Measurements from ENCODE around the gene ZNF597. TPM values are rescaled to one million over a fixed set of nuclear protein-coding genes. Genes with fewer than 3 reads are reported as not detected.

ZNF597 gene
- total RNA-seq, 3 donors from 2014 or later = 2.1 to 3.6 (median 2.8) TPM

DNA sequence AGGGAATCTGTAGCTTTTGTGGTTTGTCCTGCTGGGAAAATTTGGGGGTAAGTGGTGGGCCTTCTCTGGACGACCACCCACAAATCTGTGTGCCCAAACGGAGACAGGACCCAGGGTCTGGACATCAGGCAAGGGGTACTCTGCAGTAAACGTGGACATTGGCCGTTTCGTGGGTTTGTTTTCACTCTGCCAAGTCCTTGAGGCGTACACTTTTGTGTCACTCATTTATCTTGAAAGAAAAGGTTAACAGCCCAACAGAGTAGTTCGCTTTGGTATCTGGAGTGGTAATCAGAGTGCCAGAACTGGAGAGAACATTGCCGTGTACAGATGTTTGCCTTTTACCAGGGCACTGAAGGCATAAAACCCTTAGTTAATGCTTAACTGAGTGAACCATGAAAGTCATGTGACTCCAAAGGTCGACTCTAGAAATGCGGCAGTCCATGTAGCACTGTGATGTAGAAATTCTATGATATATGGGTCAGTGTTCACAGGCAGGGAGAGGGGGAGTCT is 15.6 kb upstream of the ZNF597 start:
- peaks cover 0 to 3% of the 10 kb centered on the region in 2 donors for H3K4me1 ChIP-seq
- no peaks in the 10 kb centered on the region for H3K36me3 ChIP-seq
- intact Hi-C loops (cut with DNase I; ENCODE audit: low total_unique reads) = no loop called here
- no peaks in the 10 kb centered on the region for H3K9me3 ChIP-seq
- peak overlapping the region; percentile 82 to 91 (median 86) for H3K4me3 ChIP-seq
- no peaks in the 10 kb centered on the region for H3K27me3 ChIP-seq
- peak overlapping the region; percentile 96 for H3K27ac ChIP-seq
- no peak for DNase-seq (ENCODE audit: low spot score in 2 of 2)
- TF ChIP-seq POLR2AphosphoS5 (IDR thresholded peaks at IDR 0.05) = no peak
- TF ChIP-seq, protein P1, sequence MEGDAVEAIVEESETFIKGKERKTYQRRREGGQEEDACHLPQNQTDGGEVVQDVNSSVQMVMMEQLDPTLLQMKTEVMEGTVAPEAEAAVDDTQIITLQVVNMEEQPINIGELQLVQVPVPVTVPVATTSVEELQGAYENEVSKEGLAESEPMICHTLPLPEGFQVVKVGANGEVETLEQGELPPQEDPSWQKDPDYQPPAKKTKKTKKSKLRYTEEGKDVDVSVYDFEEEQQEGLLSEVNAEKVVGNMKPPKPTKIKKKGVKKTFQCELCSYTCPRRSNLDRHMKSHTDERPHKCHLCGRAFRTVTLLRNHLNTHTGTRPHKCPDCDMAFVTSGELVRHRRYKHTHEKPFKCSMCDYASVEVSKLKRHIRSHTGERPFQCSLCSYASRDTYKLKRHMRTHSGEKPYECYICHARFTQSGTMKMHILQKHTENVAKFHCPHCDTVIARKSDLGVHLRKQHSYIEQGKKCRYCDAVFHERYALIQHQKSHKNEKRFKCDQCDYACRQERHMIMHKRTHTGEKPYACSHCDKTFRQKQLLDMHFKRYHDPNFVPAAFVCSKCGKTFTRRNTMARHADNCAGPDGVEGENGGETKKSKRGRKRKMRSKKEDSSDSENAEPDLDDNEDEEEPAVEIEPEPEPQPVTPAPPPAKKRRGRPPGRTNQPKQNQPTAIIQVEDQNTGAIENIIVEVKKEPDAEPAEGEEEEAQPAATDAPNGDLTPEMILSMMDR (IDR thresholded peaks at IDR 0.05) = no peak
- no peak for TF ChIP-seq POLR2A (IDR thresholded peaks at IDR 0.05)

DNA sequence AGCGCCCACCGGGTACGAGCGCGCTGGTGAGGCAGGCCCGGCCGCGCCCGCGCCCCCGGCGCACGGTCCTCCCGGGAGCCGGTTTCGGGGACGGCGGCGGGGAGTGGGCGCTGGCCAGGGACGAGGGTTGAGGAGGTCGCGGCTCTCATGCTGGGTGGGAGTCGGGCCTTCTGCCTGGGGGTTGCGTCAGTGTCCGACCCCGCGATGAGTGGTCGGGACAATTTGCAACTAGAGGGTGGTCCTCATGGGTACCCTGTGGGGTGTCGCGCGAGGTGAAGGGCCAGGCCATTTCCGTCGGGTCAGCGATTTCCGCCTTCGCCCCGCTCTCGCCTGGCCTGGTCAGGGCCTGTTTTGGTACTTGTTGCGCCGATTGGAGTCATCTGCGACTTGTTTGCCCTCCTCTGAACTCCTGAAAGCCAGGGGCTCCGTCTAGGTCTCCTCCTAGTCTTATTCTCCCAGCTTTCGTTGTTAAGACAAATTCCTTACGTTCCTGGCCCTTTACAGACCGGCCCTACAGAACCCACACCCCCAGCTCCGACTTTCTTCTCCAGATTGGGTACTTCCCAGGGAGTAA is 15.1 kb upstream of the ZNF597 start:
- no peaks in the 10 kb centered on the region for H3K9me3 ChIP-seq
- no peaks in the 10 kb centered on the region for H3K27me3 ChIP-seq
- H3K4me3 ChIP-seq = peak overlapping the region; percentile 82 to 91 (median 86)
- no peak for DNase-seq (ENCODE audit: low spot score in 2 of 2)
- TF ChIP-seq POLR2AphosphoS5 (IDR thresholded peaks at IDR 0.05) (no peak), POLR2A (IDR thresholded peaks at IDR 0.05) (no peak)
- TF ChIP-seq, protein P1 (IDR thresholded peaks at IDR 0.05) = no peak
- peak overlapping the region; percentile 96 for H3K27ac ChIP-seq
- intact Hi-C loops (cut with DNase I; ENCODE audit: low total_unique reads) = no loop called here
- H3K4me1 ChIP-seq = peaks cover 0 to 3% of the 10 kb centered on the region in 2 donors
- no peaks in the 10 kb centered on the region for H3K36me3 ChIP-seq

GRCh38 chr16:3457434-3458252 is 14.3 kb upstream of the ZNF597 start:
- peak overlapping the region; percentile 96 for H3K27ac ChIP-seq
- no peaks in the 10 kb centered on the region for H3K9me3 ChIP-seq
- no peaks in the 10 kb centered on the region for H3K36me3 ChIP-seq
- intact Hi-C loops (cut with DNase I; ENCODE audit: low total_unique reads) = no loop called here
- peak; percentile 83 to 87 for DNase-seq (ENCODE audit: low spot score in 2 of 2)
- TF ChIP-seq, protein P1 (IDR thresholded peaks at IDR 0.05) = peak in 1 of 3 donors; percentile 46
- TF ChIP-seq POLR2A (IDR thresholded peaks at IDR 0.05) (no peak), POLR2AphosphoS5 (IDR thresholded peaks at IDR 0.05) (peak; percentile 69 to 85 (median 82))
- H3K4me3 ChIP-seq = peak overlapping the region; percentile 82 to 91 (median 86)
- no peaks in the 10 kb centered on the region for H3K27me3 ChIP-seq
- peaks cover 0 to 3% of the 10 kb centered on the region in 2 donors for H3K4me1 ChIP-seq

GRCh38 chr16:3454631-3455147 is 11.4 kb upstream of the ZNF597 start:
- TF ChIP-seq, protein P1 (IDR thresholded peaks at IDR 0.05) = no peak
- no peak for TF ChIP-seq POLR2AphosphoS5 (IDR thresholded peaks at IDR 0.05)
- TF ChIP-seq POLR2A (IDR thresholded peaks at IDR 0.05) = no peak
- Histone ChIP-seq H3K4me1 (peaks cover 0 to 3% of the 10 kb centered on the region in 2 donors), H3K36me3 (no peaks in the 10 kb centered on the region), H3K4me3 (no peak overlapping the region), H3K27me3 (no peaks in the 10 kb centered on the region), H3K9me3 (no peaks in the 10 kb centered on the region), H3K27ac (no peak overlapping the region)
- intact Hi-C loops (cut with DNase I; ENCODE audit: low total_unique reads) = no loop called here
- no peak for DNase-seq (ENCODE audit: low spot score in 2 of 2)

DNA sequence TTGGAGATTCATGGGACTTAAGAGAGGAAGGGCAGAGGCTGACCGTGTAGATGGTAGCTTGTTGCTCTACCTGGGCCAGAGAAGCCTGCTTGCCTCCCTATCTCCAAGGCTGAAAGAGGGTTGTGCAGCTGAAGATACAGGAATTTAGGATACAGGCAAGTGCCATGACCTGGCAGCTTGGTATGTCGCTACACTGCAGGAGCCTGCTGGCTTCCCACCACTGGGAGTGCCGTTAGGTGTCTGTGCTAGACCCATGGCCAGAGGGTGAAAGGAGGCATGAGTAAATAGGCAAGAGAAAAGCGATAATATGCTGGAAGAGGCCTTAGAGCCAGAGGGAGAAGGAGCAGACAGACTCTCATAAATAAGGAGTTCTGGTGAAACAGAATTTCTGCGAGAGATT is 10.8 kb upstream of the ZNF597 start:
- H3K27ac ChIP-seq = no peak overlapping the region
- H3K27me3 ChIP-seq = no peaks in the 10 kb centered on the region
- no peaks in the 10 kb centered on the region for H3K36me3 ChIP-seq
- intact Hi-C loops (cut with DNase I; ENCODE audit: low total_unique reads) = no loop called here
- TF ChIP-seq POLR2A (IDR thresholded peaks at IDR 0.05) (no peak), POLR2AphosphoS5 (IDR thresholded peaks at IDR 0.05) (no peak)
- TF ChIP-seq, protein P1 (IDR thresholded peaks at IDR 0.05) = no peak
- no peak overlapping the region for H3K4me3 ChIP-seq
- H3K4me1 ChIP-seq = no peaks in the 10 kb centered on the region
- H3K9me3 ChIP-seq = no peaks in the 10 kb centered on the region
- DNase-seq (ENCODE audit: low spot score in 2 of 2) = no peak
